Neutrophil (primary cell): Measurements from ENCODE around the gene MCM3.

ENCODE experiments used
- H3K27ac ChIP-seq: fragments of 200-600 bp; sonication (generic); 2 replicates; pipeline ENCODE4 v1.5.1; 2016; ENCODE audit warnings: mild to moderate bottlenecking, moderate library complexity
- H3K27me3 ChIP-seq: fragments of 200-600 bp; sonication (generic); 2 replicates; pipeline ENCODE4 v1.6.0; 2016; ENCODE audit warnings: mild to moderate bottlenecking
- H3K36me3 ChIP-seq: fragments of 200-600 bp; sonication (generic); 2 replicates; pipeline ENCODE4 v1.5.1; 2017
- H3K4me1 ChIP-seq, 2 experiments: fragments of 200-600 bp in 1 of 2; sonication (generic) in 1 of 2; 1 replicate in 1 of 2; 2 replicates in 1 of 2; pipeline versions ENCODE4 v1.5.1 to v1.6.1; 2013 to 2016; ENCODE audit warnings: low read depth in 1 of 2, low read length in 1 of 2, mild to moderate bottlenecking in 1 of 2, moderate library complexity in 1 of 2; ENCODE audit not compliant: control insufficient read depth in 1 of 2, insufficient read depth in 1 of 2
- H3K4me3 ChIP-seq, 2 experiments: fragments of 200-600 bp in 1 of 2; sonication (generic) in 1 of 2; 1 replicate in 1 of 2; 2 replicates in 1 of 2; pipeline ENCODE4 v1.5.1; 2013 to 2016; ENCODE audit warnings: low read depth in 1 of 2, low read length in 1 of 2, mild to moderate bottlenecking in 1 of 2, moderate library complexity in 1 of 2
- H3K9me3 ChIP-seq: fragments of 200-600 bp; sonication (generic); 2 replicates; pipeline ENCODE4 v1.5.1; 2016
- CTCF ChIP-seq: fragments of 200-600 bp; sonication (generic); IDR thresholded peaks from 2 replicates; pipeline ENCODE4 v1.5.1; 2016; ENCODE audit warnings: antibody characterized with exemption

Gene MCM3

DNA sequence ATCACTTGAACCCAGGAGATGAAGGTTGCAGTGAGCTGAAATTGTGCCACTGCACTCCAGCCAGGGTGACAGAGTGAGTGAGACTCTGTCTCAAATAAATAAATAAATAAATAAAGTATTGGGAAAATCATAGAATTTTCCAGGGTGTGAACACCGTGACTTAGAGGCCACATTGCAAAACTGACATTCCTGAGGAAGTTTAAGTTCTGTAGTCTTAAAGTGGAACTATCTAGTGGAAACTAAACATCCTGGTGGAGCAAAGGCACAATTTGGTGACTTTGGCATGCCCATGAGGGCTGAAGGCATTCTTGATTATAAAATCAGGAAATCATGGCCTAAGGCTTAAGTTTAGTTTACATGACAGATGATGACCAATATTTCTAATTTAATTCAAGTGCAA is 32.7 kb upstream of the MCM3 start:
- H3K4me3 ChIP-seq, result no peak overlapping the region
- no peak for TF ChIP-seq CTCF
- H3K27me3 ChIP-seq, result no peaks in the 10 kb centered on the region
- peaks cover 9 to 13% of the 10 kb centered on the region in 2 experiments for H3K4me1 ChIP-seq
- no peaks in the 10 kb centered on the region for H3K36me3 ChIP-seq
- no peak overlapping the region for H3K27ac ChIP-seq
- no peaks in the 10 kb centered on the region for H3K9me3 ChIP-seq

DNA sequence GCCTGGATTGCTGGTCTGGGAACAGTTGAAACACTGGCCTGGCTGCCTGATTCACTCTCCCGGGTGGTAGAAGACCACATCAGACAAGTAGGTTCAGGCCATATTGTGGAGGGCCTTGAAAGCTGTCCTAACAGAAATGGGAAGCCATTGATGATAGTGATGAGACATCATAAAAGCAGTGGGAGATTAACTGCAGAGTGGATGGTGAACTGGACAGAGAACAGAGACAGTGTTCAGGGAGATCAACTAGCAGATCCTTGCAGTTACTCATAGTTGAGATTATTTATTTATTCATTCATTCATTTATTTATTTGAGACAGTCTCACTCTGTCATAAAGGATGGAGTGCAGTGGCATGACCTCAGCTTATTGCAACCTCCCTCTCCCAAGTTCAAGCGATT is 30.2 kb upstream of the MCM3 start:
- H3K27me3 ChIP-seq, result no peaks in the 10 kb centered on the region
- no peaks in the 10 kb centered on the region for H3K9me3 ChIP-seq
- no peak for TF ChIP-seq CTCF
- H3K4me3 ChIP-seq, result no peak overlapping the region
- no peaks in the 10 kb centered on the region for H3K36me3 ChIP-seq
- no peak overlapping the region for H3K27ac ChIP-seq
- peaks cover 9 to 13% of the 10 kb centered on the region in 2 experiments for H3K4me1 ChIP-seq

DNA sequence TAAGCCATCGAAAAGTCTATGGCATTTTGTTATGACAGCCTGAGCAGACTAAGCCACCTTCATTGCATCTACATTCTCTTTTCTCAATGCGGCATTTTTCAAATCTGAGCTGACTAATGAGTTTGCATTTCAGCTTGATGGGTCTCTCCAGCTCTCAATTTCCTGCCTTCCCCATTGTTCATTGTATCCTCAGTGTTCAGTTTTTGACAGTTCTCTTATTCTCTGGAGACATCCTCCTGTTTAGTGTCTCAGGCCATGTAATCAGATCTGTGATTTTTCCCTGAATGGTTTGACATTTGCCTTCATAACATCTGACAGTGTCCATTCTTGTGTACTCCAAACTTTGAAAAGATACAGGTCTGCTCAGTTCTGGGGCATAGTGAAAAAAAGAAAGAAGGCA is 27.9 kb upstream of the MCM3 start:
- Histone ChIP-seq H3K9me3 (no peaks in the 10 kb centered on the region), H3K4me3 (no peak overlapping the region), H3K4me1 (peaks cover 10 to 11% of the 10 kb centered on the region in 2 experiments), H3K36me3 (no peaks in the 10 kb centered on the region), H3K27ac (no peak overlapping the region), H3K27me3 (no peaks in the 10 kb centered on the region)
- TF ChIP-seq CTCF, result no peak

DNA sequence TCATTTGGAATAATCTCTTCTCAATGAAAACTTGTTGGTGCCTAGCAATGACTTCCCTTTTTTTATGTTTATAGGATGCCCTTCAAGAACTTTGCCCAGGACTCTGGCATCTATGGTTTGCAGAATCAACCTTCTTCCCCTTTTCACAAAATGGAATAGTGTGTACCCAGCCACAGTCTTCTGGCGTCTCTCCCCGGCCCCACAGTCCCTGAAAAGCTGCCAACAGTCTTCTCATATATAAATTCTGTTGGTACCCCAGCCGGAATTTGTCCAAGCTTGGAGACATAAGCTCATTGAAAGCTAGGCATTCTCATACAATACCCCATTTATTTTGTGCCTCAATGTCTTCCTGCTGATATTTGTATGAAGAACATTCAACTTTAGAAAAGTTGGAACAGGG is 26.4 kb upstream of the MCM3 start:
- Histone ChIP-seq H3K27ac (no peak overlapping the region), H3K9me3 (no peaks in the 10 kb centered on the region), H3K4me3 (no peak overlapping the region), H3K4me1 (peaks cover 22 to 23% of the 10 kb centered on the region in 2 experiments), H3K36me3 (no peaks in the 10 kb centered on the region), H3K27me3 (no peaks in the 10 kb centered on the region)
- no peak for TF ChIP-seq CTCF

- Histone ChIP-seq H3K9me3 (no peaks in the 10 kb centered on the region), H3K27me3 (no peaks in the 10 kb centered on the region), H3K4me3 (no peak overlapping the region), H3K36me3 (no peaks in the 10 kb centered on the region), H3K27ac (peak overlapping the region; percentile 67), H3K4me1 (peaks cover 23 to 32% of the 10 kb centered on the region in 2 experiments)
- no peak for TF ChIP-seq CTCF
Observed at GRCh38 chr6:52307900-52308372, 23.4 kb upstream of the MCM3 start.
